Naive thymus-derived CD8-positive, alpha-beta T cell (primary cell): ENCODE data around the gene DOHH. TPM values are rescaled to one million over a fixed set of nuclear protein-coding genes. Genes with fewer than 3 reads are reported as not detected.
A peak's percentile ranks its signal among the peaks of the same experiment; 100 is the strongest.

Experiments
- ATAC-seq, 2 donors: fragments of 150-1000 bp; cut with Tn5 transposase in 1 of 2; sonication (Bioruptor Pico), chemical (Tn5 transposase) in 1 of 2; 1 replicate in 1 of 2; 2 replicates in 1 of 2; pipeline ENCODE4 v1.10.0; 2021; ENCODE audit warnings: mild to moderate bottlenecking in 2 of 2, moderate library complexity in 2 of 2
- POLR2A ChIA-PET: fragments of 350-600 bp; sonication (Branson Sonifier 250); formaldehyde crosslinking; loops from one replicate; lab custom pipeline; 2021; ENCODE audit warnings: antibody characterized with exemption; lab: Charles Lee
- DNase-seq, 10 donors: peaks; one replicate each; pipeline versions ENCODE4 v3.0.0 to v3.0.0-alpha.2; 2020 to 2022
- H3K27ac Mint-ChIP-seq, 10 donors: one replicate each; pipeline ENCODE4 v1.8.0; 2020 to 2022; ENCODE audit warnings: mild to moderate bottlenecking in 10 of 10, mixed read lengths in 10 of 10, moderate library complexity in 4 of 10, inconsistent platforms in 1 of 10
- H3K27me3 Mint-ChIP-seq, 5 donors: one replicate each; pipeline ENCODE4 v1.8.0; 2021 to 2022; ENCODE audit warnings: mixed read lengths in 5 of 5
- H3K36me3 Mint-ChIP-seq, 3 donors: one replicate each; pipeline ENCODE4 v1.8.0; 2020 to 2022; ENCODE audit warnings: mixed read lengths in 3 of 3, mild to moderate bottlenecking in 2 of 3, inconsistent platforms in 1 of 3
- H3K4me1 Mint-ChIP-seq, 4 donors: one replicate each; pipeline ENCODE4 v1.8.0; 2021 to 2022; ENCODE audit warnings: mixed read lengths in 4 of 4
- H3K4me3 Mint-ChIP-seq, 10 donors: one replicate each; pipeline ENCODE4 v1.8.0; 2020 to 2022; ENCODE audit warnings: mild to moderate bottlenecking in 10 of 10, mixed read lengths in 10 of 10, moderate library complexity in 6 of 10, inconsistent platforms in 1 of 10
- H3K9me3 Mint-ChIP-seq, 9 donors: one replicate each; pipeline ENCODE4 v1.8.0; 2020 to 2022; ENCODE audit warnings: mixed read lengths in 9 of 9, mild to moderate bottlenecking in 3 of 9, inconsistent platforms in 1 of 9, moderate library complexity in 1 of 9
- polyA plus RNA-seq, 3 donors: library from polyadenylated mRNA; unstranded; fragments of 300-500 nt; fragmentation: Illumina TruSeq; gene quantifications; one replicate each; pipeline ENCODE4 v1.2.3, GENCODE V29; 2021
- total RNA-seq, 8 experiments: library from RNA in 2 of 8; stranded (reverse) in 2 of 8; gene quantifications; one replicate each; pipeline ENCODE4 v1.2.3 and lab custom pipeline; 2021 to 2026

Gene DOHH
- total and polyA plus RNA-seq, 5 experiments from 2014 or later: 6.5 to 15.5 (median 6.9) TPM

- POLR2A ChIA-PET: interaction anchor here (0.6 kb wide), 1 partner anchor 28 kb away, joined by 4 read pairs; no protein-coding TSS in a partner anchor
- H3K4me1 Mint-ChIP-seq: peaks cover 6 to 13% (median 9%) of the 10 kb centered on the region in 4 donors
- peaks cover 0 to 40% (median 2%) of the 10 kb centered on the region in 3 donors for H3K36me3 Mint-ChIP-seq
- ATAC-seq: no peak
- no peaks in the 10 kb centered on the region for H3K27me3 Mint-ChIP-seq
- H3K27ac Mint-ChIP-seq: no peak overlapping the region
- no peak overlapping the region for H3K4me3 Mint-ChIP-seq
- DNase-seq: no peak
- no peaks in the 10 kb centered on the region for H3K9me3 Mint-ChIP-seq
These were observed 23.8 kb upstream of the DOHH start for GRCh38 chr19:3524078-3524842.

GRCh38 chr19:3523361-3524077, 23.0 kb upstream of the DOHH start:
- no peak for ATAC-seq
- DNase-seq: no peak
- Mint-ChIP-seq H3K9me3 (no peaks in the 10 kb centered on the region), H3K27me3 (no peaks in the 10 kb centered on the region), H3K36me3 (peaks cover 0 to 40% (median 2%) of the 10 kb centered on the region in 3 donors), H3K4me1 (peaks cover 6 to 13% (median 9%) of the 10 kb centered on the region in 4 donors), H3K27ac (no peak overlapping the region), H3K4me3 (no peak overlapping the region)
- POLR2A ChIA-PET: no interaction called here

- H3K36me3 Mint-ChIP-seq: peaks cover 0 to 40% (median 2%) of the 10 kb centered on the region in 3 donors
- H3K27me3 Mint-ChIP-seq: no peaks in the 10 kb centered on the region
- ATAC-seq (no peak), DNase-seq (no peak)
- H3K4me1 Mint-ChIP-seq: peaks cover 6 to 17% (median 12%) of the 10 kb centered on the region in 4 donors
- H3K9me3 Mint-ChIP-seq: no peaks in the 10 kb centered on the region
- H3K27ac Mint-ChIP-seq: no peak overlapping the region
- POLR2A ChIA-PET: interaction anchor here (0.5 kb wide), 1 partner anchor 1694 kb away, joined by 3 read pairs; no protein-coding TSS in a partner anchor
- no peak overlapping the region for H3K4me3 Mint-ChIP-seq
These were observed 22.2 kb upstream of the DOHH start for GRCh38 chr19:3522421-3523360.

GRCh38 chr19:3521104-3521445, 20.6 kb upstream of the DOHH start:
- peaks cover 0 to 34% (median 0%) of the 10 kb centered on the region in 3 donors for H3K36me3 Mint-ChIP-seq
- H3K27ac Mint-ChIP-seq: peak overlapping the region in 2 of 10 donors; percentile 11 to 46
- POLR2A ChIA-PET: interaction anchor here (0.6 to 0.7 kb wide), 2 partner anchors 309 to 821 kb away, joined by 3 read pairs; no protein-coding TSS in a partner anchor
- H3K27me3 Mint-ChIP-seq: no peaks in the 10 kb centered on the region
- peak overlapping the region in 1 of 10 donors; percentile 8 for H3K4me3 Mint-ChIP-seq
- H3K4me1 Mint-ChIP-seq: peaks cover 11 to 31% (median 23%) of the 10 kb centered on the region in 4 donors
- H3K9me3 Mint-ChIP-seq: no peaks in the 10 kb centered on the region
- no peak for ATAC-seq
- DNase-seq: no peak

- POLR2A ChIA-PET: interaction anchor here (0.7 kb wide), 1 partner anchor 822 kb away, joined by 3 read pairs; no protein-coding TSS in a partner anchor
- H3K4me3 Mint-ChIP-seq: no peak overlapping the region
- ATAC-seq (no peak), DNase-seq (no peak)
- H3K36me3 Mint-ChIP-seq: peaks cover 0 to 34% (median 0%) of the 10 kb centered on the region in 3 donors
- no peak overlapping the region for H3K27ac Mint-ChIP-seq
- H3K4me1 Mint-ChIP-seq: peaks cover 13 to 36% (median 30%) of the 10 kb centered on the region in 4 donors
- H3K9me3 Mint-ChIP-seq: no peaks in the 10 kb centered on the region
- no peaks in the 10 kb centered on the region for H3K27me3 Mint-ChIP-seq
These were observed 20.0 kb upstream of the DOHH start for GRCh38 chr19:3520166-3521103.

GRCh38 chr19:3519126-3519525, 18.7 kb upstream of the DOHH start:
- no peak for ATAC-seq
- POLR2A ChIA-PET: no interaction called here
- peaks cover 18 to 47% (median 40%) of the 10 kb centered on the region in 4 donors for H3K4me1 Mint-ChIP-seq
- DNase-seq: no peak
- H3K4me3 Mint-ChIP-seq: no peak overlapping the region
- H3K36me3 Mint-ChIP-seq: peaks cover 0 to 27% (median 0%) of the 10 kb centered on the region in 3 donors
- H3K27me3 Mint-ChIP-seq: no peaks in the 10 kb centered on the region
- peak overlapping the region in 1 of 10 donors; percentile 19 for H3K27ac Mint-ChIP-seq
- no peaks in the 10 kb centered on the region for H3K9me3 Mint-ChIP-seq

- Mint-ChIP-seq H3K4me3 (peak overlapping the region in 1 of 10 donors; percentile 45), H3K27me3 (no peaks in the 10 kb centered on the region), H3K9me3 (no peaks in the 10 kb centered on the region), H3K27ac (peak overlapping the region in 1 of 10 donors; percentile 19), H3K4me1 (peaks cover 18 to 51% (median 43%) of the 10 kb centered on the region in 4 donors), H3K36me3 (peaks cover 0 to 22% (median 0%) of the 10 kb centered on the region in 3 donors)
- POLR2A ChIA-PET: interaction anchor here (0.6 kb wide), 1 partner anchor 51 kb away, joined by 4 read pairs; no protein-coding TSS in a partner anchor
- no peak for ATAC-seq
- no peak for DNase-seq
These were observed 18.2 kb upstream of the DOHH start for GRCh38 chr19:3518659-3519058.

- POLR2A ChIA-PET: interaction anchor here (0.6 kb wide), 1 partner anchor 51 kb away, joined by 4 read pairs; no protein-coding TSS in a partner anchor
- H3K27ac Mint-ChIP-seq: peak overlapping the region in 3 of 10 donors; percentile 34 to 74 (median 40)
- H3K36me3 Mint-ChIP-seq: peaks cover 0 to 18% (median 0%) of the 10 kb centered on the region in 3 donors
- no peak for ATAC-seq
- H3K27me3 Mint-ChIP-seq: no peaks in the 10 kb centered on the region
- H3K9me3 Mint-ChIP-seq: no peaks in the 10 kb centered on the region
- peaks cover 19 to 55% (median 44%) of the 10 kb centered on the region in 4 donors for H3K4me1 Mint-ChIP-seq
- peak overlapping the region in 1 of 10 donors; percentile 45 for H3K4me3 Mint-ChIP-seq
- no peak for DNase-seq
These were observed 17.8 kb upstream of the DOHH start for GRCh38 chr19:3518255-3518654.

- peaks cover 0 to 17% (median 0%) of the 10 kb centered on the region in 3 donors for H3K36me3 Mint-ChIP-seq
- H3K27ac Mint-ChIP-seq: peak overlapping the region in 1 of 10 donors; percentile 80
- POLR2A ChIA-PET: interaction anchor here (0.7 to 1.5 kb wide), 2 partner anchors 11 to 167 kb away, joined by 4 to 5 read pairs; no protein-coding TSS in a partner anchor
- DNase-seq (no peak), ATAC-seq (no peak)
- no peaks in the 10 kb centered on the region for H3K27me3 Mint-ChIP-seq
- no peaks in the 10 kb centered on the region for H3K9me3 Mint-ChIP-seq
- no peak overlapping the region for H3K4me3 Mint-ChIP-seq
- H3K4me1 Mint-ChIP-seq: peaks cover 19 to 56% (median 44%) of the 10 kb centered on the region in 4 donors
These were observed 17.2 kb upstream of the DOHH start for GRCh38 chr19:3517638-3518037.

GRCh38 chr19:3516675-3517207, 16.3 kb upstream of the DOHH start:
- POLR2A ChIA-PET: interaction anchor here (0.6 to 1.5 kb wide), 5 partner anchors 10 to 1235 kb away, joined by 3 to 4 read pairs (median 3); partner anchors contain the start of genes DOHH, MFSD12 and PEAK3
- Mint-ChIP-seq H3K9me3 (no peaks in the 10 kb centered on the region), H3K36me3 (peaks cover 0 to 11% (median 0%) of the 10 kb centered on the region in 3 donors), H3K4me3 (peak overlapping the region in 7 of 10 donors; percentile 28 to 58 (median 39)), H3K27me3 (no peaks in the 10 kb centered on the region), H3K4me1 (peaks cover 20 to 65% (median 47%) of the 10 kb centered on the region in 4 donors), H3K27ac (peak overlapping the region; percentile 31 to 92 (median 81))
- peak; percentile 71 to 89 for ATAC-seq
- peak in 9 of 10 donors; percentile 28 to 78 (median 63) for DNase-seq
